ENCODE data around the gene STK11.

DNA sequence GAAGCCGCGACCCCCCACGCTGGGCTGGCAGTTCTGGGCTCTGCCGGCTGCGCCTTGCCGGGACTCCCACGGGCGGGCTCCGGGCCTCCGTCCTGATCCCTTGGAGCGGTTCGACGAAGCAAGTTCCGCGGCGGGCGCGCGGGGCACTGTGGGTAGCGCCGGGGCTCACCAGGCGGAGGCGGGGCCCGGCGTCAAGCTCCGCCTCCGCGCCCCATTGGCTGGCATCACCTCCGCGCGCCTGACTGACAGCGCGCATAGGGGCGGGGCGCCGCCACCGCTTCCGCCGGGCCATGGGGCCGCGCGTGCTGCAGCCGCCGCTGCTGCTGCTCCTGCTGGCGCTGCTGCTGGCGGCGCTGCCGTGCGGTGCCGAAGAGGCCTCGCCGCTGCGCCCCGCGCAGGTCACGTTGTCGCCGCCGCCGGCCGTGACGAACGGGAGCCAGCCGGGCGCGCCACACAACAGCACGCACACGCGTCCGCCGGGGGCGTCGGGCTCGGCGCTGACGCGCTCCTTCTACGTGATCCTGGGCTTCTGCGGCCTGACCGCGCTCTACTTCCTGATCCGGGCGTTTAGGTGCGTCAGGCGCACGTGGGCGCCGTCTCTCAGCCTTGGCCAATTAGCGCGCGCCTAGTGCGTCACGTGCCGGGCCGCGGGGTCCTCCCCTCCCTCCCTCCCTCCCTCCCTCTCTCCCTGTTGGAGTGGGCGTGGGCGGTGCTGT is 69.8 kb downstream of the STK11 start, which contains the start of gene FAM174C:
- TF ChIP-seq, protein P1, sequence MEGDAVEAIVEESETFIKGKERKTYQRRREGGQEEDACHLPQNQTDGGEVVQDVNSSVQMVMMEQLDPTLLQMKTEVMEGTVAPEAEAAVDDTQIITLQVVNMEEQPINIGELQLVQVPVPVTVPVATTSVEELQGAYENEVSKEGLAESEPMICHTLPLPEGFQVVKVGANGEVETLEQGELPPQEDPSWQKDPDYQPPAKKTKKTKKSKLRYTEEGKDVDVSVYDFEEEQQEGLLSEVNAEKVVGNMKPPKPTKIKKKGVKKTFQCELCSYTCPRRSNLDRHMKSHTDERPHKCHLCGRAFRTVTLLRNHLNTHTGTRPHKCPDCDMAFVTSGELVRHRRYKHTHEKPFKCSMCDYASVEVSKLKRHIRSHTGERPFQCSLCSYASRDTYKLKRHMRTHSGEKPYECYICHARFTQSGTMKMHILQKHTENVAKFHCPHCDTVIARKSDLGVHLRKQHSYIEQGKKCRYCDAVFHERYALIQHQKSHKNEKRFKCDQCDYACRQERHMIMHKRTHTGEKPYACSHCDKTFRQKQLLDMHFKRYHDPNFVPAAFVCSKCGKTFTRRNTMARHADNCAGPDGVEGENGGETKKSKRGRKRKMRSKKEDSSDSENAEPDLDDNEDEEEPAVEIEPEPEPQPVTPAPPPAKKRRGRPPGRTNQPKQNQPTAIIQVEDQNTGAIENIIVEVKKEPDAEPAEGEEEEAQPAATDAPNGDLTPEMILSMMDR (IDR thresholded peaks at IDR 0.05), result peak in 2 of 4 experiments; percentile 25 to 34
- peak; percentile 60 to 77 for TF ChIP-seq POLR2A (IDR thresholded peaks at IDR 0.05)

Measured in gastroesophageal sphincter (tissue), 3 donors.